H1 (cell line): ENCODE results near the gene PDIA5. TPM values are rescaled to one million over a fixed set of nuclear protein-coding genes. Genes with fewer than 3 reads are reported as not detected.

Source experiments
- ATF2 ChIP-seq: IDR thresholded peaks from 2 replicates; pipeline ENCODE4 v1.6.1; 2012; ENCODE audit warnings: low read length, inconsistent platforms
- CHD2 ChIP-seq: IDR thresholded peaks from 2 replicates; pipeline ENCODE4 v1.6.1; 2012; ENCODE audit warnings: low read length, improper control_type of control experiment
- CHD7 ChIP-seq: fragments of 300-600 bp; sonication (generic); IDR thresholded peaks from 2 replicates; pipeline ENCODE4 v1.7.1; 2012; ENCODE audit warnings: low read length, moderate library complexity, mild to moderate bottlenecking, inconsistent platforms; ENCODE audit not compliant: insufficient replicate concordance
- CREB1 ChIP-seq: IDR thresholded peaks from 2 replicates; pipeline ENCODE4 v1.6.1; 2012; ENCODE audit warnings: inconsistent platforms
- KDM1A ChIP-seq: fragments of 200-600, 300-600 bp; sonication (generic); IDR thresholded peaks from 2 replicates; pipeline ENCODE4 v1.7.1; 2016; ENCODE audit warnings: mild to moderate bottlenecking, low read length, borderline replicate concordance
- RXRA ChIP-seq: IDR thresholded peaks from 2 replicates; pipeline ENCODE4 v1.6.1; 2011; ENCODE audit warnings: low read depth, mild to moderate bottlenecking, low read length, moderate library complexity; ENCODE audit not compliant: insufficient read depth
- polyA plus RNA-seq, 7 experiments: library from polyadenylated mRNA; depleted of rRNA in 3 of 7; stranded (reverse) in 5 of 7; unstranded in 2 of 7; fragments of >200 nt in 5 of 7; fragments of 200-250 nt in 2 of 7; gene quantifications; 1 replicate in 5 of 7; 2 replicates in 1 of 7; 4 replicates in 1 of 7; pipeline versions ENCODE4 v1.2.1 to v1.2.3, GENCODE V29; 2011 to 2013; ENCODE audit warnings: missing spikeins in 2 of 7, mixed read lengths in 2 of 7
- total RNA-seq: library from RNA; stranded (reverse); fragmentation: NEBNext Ultra II Directional; extraction: Animal tissue kit (Norgen Biotek cat#: 25700); gene quantifications from 2 replicates; pipeline ENCODE4 v1.2.1, GENCODE V29; 2021

Gene PDIA5
- total and polyA plus RNA-seq, 2 of the 8 experiments (the other 6 are each of a cell fraction or from before 2014, with no cell fraction given) = 18.2 to 32.8 TPM

GRCh38 chr3:123066896-123067688 is at the start of gene PDIA5 (continued):
- TF ChIP-seq CHD7 = no peak
- no peak for TF ChIP-seq ATF2
- peak; percentile 66 for TF ChIP-seq CREB1
- TF ChIP-seq KDM1A = no peak
- no peak for TF ChIP-seq CHD2
- no peak for TF ChIP-seq RXRA
